Liver (tissue), 9 donors: Measurements from ENCODE around the gene XPNPEP1. TPM values are rescaled to one million over a fixed set of nuclear protein-coding genes. Genes with fewer than 3 reads are reported as not detected.

Experiments
- DNase-seq: peaks from one replicate; pipeline ENCODE4 v3.0.0-alpha.2; 2017; ENCODE audit warnings: low spot score
- H3K27ac ChIP-seq, 2 donors: one replicate each; pipeline ENCODE4 v1.7.0; 2013; ENCODE audit warnings: inconsistent platforms in 2 of 2, low read length in 2 of 2, control low read depth in 1 of 2, low read depth in 1 of 2, mild to moderate bottlenecking in 1 of 2
- H3K27me3 ChIP-seq, 4 donors: one replicate each; pipeline versions ENCODE4 v1.6.1 to v1.7.0; 2013; ENCODE audit warnings: low read length in 3 of 4, inconsistent platforms in 1 of 4, mild to moderate bottlenecking in 1 of 4, moderate library complexity in 1 of 4; ENCODE audit not compliant: control insufficient read depth in 4 of 4, insufficient read depth in 4 of 4
- H3K36me3 ChIP-seq, 4 donors: one replicate each; pipeline versions ENCODE4 v1.6.1 to v1.7.0; 2013; ENCODE audit warnings: low read length in 3 of 4, mild to moderate bottlenecking in 3 of 4, low read depth in 1 of 4, moderate library complexity in 1 of 4; ENCODE audit not compliant: control insufficient read depth in 4 of 4, insufficient read depth in 3 of 4
- H3K4me1 ChIP-seq, 4 donors: one replicate each; pipeline versions ENCODE4 v1.6.1 to v1.7.0; 2013; ENCODE audit warnings: low read length in 3 of 4, mild to moderate bottlenecking in 3 of 4, moderate library complexity in 1 of 4; ENCODE audit not compliant: control insufficient read depth in 4 of 4, insufficient read depth in 4 of 4
- H3K4me3 ChIP-seq, 3 donors: one replicate each; pipeline versions ENCODE4 v1.6.1 to v1.7.0; 2013; ENCODE audit warnings: low read length in 3 of 3, control low read depth in 1 of 3, low read depth in 1 of 3, mild to moderate bottlenecking in 1 of 3
- H3K9ac ChIP-seq, 2 donors: one replicate each; pipeline ENCODE4 v1.7.0; 2013; ENCODE audit warnings: low read length in 2 of 2, mild to moderate bottlenecking in 2 of 2, moderate library complexity in 2 of 2, control low read depth in 1 of 2, low read depth in 1 of 2
- H3K9me3 ChIP-seq, 4 donors: one replicate each; pipeline versions ENCODE4 v1.6.1 to v1.7.0; 2013; ENCODE audit warnings: low read length in 3 of 4; ENCODE audit not compliant: control insufficient read depth in 4 of 4
- CTCF ChIP-seq: fragments of 150-350 bp; IDR thresholded peaks from 2 replicates; pipeline ENCODE4 v1.5.1; 2017; ENCODE audit warnings: improper control_type of control experiment, low read depth, low read length; ENCODE audit not compliant: missing input control
- EGR1 ChIP-seq, 2 donors: IDR thresholded peaks; 2 replicates each; pipeline ENCODE4 v1.6.1; 2016 to 2018; ENCODE audit warnings: antibody characterized with exemption in 2 of 2, low read depth in 2 of 2
- FOXA1 ChIP-seq: IDR thresholded peaks from 2 replicates; pipeline ENCODE4 v1.6.1; 2016; ENCODE audit warnings: antibody characterized with exemption
- HNF4A ChIP-seq, 2 donors: conservative IDR thresholded peaks; 2 replicates each; pipeline ENCODE4 v1.6.1; 2016; ENCODE audit warnings: antibody characterized with exemption in 2 of 2, mild to moderate bottlenecking in 2 of 2
- HNF4G ChIP-seq: IDR thresholded peaks from 2 replicates; pipeline ENCODE4 v1.6.1; 2016; ENCODE audit warnings: antibody characterized with exemption
- RAD21 ChIP-seq, 2 donors: IDR thresholded peaks; 2 replicates each; pipeline ENCODE4 v1.6.1; 2016; ENCODE audit warnings: antibody characterized with exemption in 2 of 2, mild to moderate bottlenecking in 2 of 2
- SP1 ChIP-seq: IDR thresholded peaks from 2 replicates; pipeline ENCODE4 v1.6.1; 2018; ENCODE audit warnings: antibody characterized with exemption, mild to moderate bottlenecking
- YY1 ChIP-seq: IDR thresholded peaks from 2 replicates; pipeline ENCODE4 v1.6.1; 2016; ENCODE audit warnings: antibody characterized with exemption, mild to moderate bottlenecking
- ZBTB33 ChIP-seq: IDR thresholded peaks from 2 replicates; pipeline ENCODE4 v1.6.1; 2016; ENCODE audit warnings: antibody characterized with exemption
- WGBS: extraction: QIAGEN DNeasy Blood & Tissue Kit; methylation state at CpG from one replicate; pipeline ENCODE4 v1.1.7; 2013; 5-methylcytosine and 5-hydroxymethylcytosine counted together
- polyA plus RNA-seq, 2 donors: library from polyadenylated mRNA; stranded (reverse) in 1 of 2; unstranded in 1 of 2; fragments of 200-250 nt in 1 of 2; fragments of >200 nt in 1 of 2; fragmentation: Nextera tagmentation in 1 of 2; extraction: Ambion mirVana in 1 of 2; gene quantifications; one replicate each; pipeline versions ENCODE4 v1.2.1 to v1.2.3, GENCODE V29; 2013 to 2015
- total RNA-seq, 2 donors: library from RNA; depleted of rRNA; stranded (reverse); fragments of >200 nt; gene quantifications; one replicate each; pipeline ENCODE4 v1.2.3, GENCODE V29; 2014
- TF ChIP-seq, protein P1 (sequence below): IDR thresholded peaks from 2 replicates; pipeline ENCODE4 v1.6.1; 2016; ENCODE audit warnings: antibody characterized with exemption
- donor health status: healthy.
- donor health status: healthy.
- donor health status: healthy.
- donor health status: healthy.
- donor health status: healthy.

XPNPEP1 gene
- total and polyA plus RNA-seq, 4 donors: 9.1 to 38.1 (median 27.3) TPM

DNA sequence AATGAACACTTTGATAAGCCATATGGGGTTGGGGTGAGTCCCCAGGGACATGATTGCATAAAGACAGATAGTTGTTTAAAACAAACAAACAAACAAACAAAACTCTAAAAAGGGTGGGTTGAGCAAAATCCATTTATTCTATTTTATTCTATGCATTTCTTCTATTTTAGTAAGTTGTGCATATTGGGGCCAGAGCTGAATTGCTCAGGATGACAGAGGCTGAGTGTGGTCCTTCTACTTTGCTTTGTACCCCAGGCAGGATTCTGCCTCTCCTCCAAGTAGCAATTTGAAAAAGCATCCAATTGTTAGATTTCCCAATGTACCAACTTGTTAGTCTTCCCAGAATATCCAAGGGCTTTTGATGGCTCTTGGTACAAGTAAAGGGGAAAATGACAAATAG lies 29.2 kb upstream of the XPNPEP1 start (continued):
- no peak for TF ChIP-seq HNF4G
- no peak for TF ChIP-seq SP1

GRCh38 chr10:109947111-109947920 lies 24.0 kb upstream of the XPNPEP1 start:
- Histone ChIP-seq H3K27me3 (no peaks in the 10 kb centered on the region), H3K9me3 (no peaks in the 10 kb centered on the region), H3K27ac (no peak overlapping the region), H3K4me1 (no peaks in the 10 kb centered on the region), H3K4me3 (no peak overlapping the region), H3K9ac (no peak overlapping the region), H3K36me3 (no peaks in the 10 kb centered on the region)
- DNase-seq: no peak
- 72% methylated on average over 5 of the region's 5 CpGs for WGBS
- TF ChIP-seq ZBTB33 (no peak), HNF4G (no peak), FOXA1 (no peak), CTCF (no peak), EGR1 (IDR thresholded peaks at IDR 0.05; ENCODE audit: low read depth in 2 of 2) (no peak)
- TF ChIP-seq, protein P1, sequence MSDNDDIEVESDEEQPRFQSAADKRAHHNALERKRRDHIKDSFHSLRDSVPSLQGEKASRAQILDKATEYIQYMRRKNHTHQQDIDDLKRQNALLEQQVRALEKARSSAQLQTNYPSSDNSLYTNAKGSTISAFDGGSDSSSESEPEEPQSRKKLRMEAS: no peak

DNA sequence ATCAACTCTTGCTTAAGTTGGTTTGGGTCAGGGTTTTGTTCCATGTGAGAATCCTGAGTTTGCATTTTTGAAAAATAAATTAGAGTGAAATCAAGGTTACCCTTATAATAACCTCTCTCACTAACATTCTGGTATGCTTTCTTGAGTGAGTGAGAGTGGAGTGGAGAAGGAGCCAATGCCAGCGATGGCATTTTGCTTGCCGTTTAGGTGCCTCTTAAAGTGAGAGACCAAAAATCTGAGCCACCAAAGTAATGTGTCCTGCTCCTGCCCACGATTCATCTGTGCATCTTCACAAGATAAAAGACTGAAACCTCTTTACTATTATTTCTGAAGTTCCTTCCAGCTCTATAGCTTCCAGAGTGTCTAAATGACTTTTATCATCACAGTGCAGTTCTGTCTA lies 23.4 kb upstream of the XPNPEP1 start:
- H3K36me3 ChIP-seq: no peaks in the 10 kb centered on the region
- H3K27ac ChIP-seq: no peak overlapping the region
- no peak for TF ChIP-seq RAD21 (IDR thresholded peaks at IDR 0.05)
- TF ChIP-seq FOXA1: no peak
- no peak for TF ChIP-seq CTCF
- TF ChIP-seq HNF4A (conservative IDR thresholded peaks at IDR 0.05): no peak
- TF ChIP-seq, protein P1: no peak
- TF ChIP-seq YY1: no peak
- H3K9ac ChIP-seq: no peak overlapping the region
- no peaks in the 10 kb centered on the region for H3K27me3 ChIP-seq
- 93% methylated on average over 3 of the region's 3 CpGs for WGBS
- H3K4me3 ChIP-seq: no peak overlapping the region
- no peaks in the 10 kb centered on the region for H3K4me1 ChIP-seq
- no peak for DNase-seq
- H3K9me3 ChIP-seq: no peaks in the 10 kb centered on the region
